HepG2 (cell line): ENCODE measurements around the gene NDE1. TPM values are rescaled to one million over a fixed set of nuclear protein-coding genes. Genes with fewer than 3 reads are reported as not detected.

Source experiments
- ARNT2 ChIP-seq: sonication (generic); formaldehyde crosslinking; IDR thresholded peaks from 2 replicates; pipeline ENCODE4 v1.8.0; 2022; ENCODE audit warnings: mild to moderate bottlenecking, low read depth, missing genetic modification reagents, moderate library complexity
- CCAR2 ChIP-seq: fragments of 200-400 bp; formaldehyde crosslinking; optimal IDR thresholded peaks from 2 replicates; pipeline ENCODE3; 2018; ENCODE audit warnings: low read depth, mild to moderate bottlenecking, low read length, moderate library complexity
- KDM1A ChIP-seq: IDR thresholded peaks from 2 replicates; pipeline ENCODE4 v1.6.1; 2016; ENCODE audit warnings: missing compliant biosample characterization
- KLF16 ChIP-seq, 2 experiments: sonication (generic) in 1 of 2; formaldehyde crosslinking in 1 of 2; IDR thresholded peaks; 2 replicates each; pipeline versions ENCODE4 v1.6.1 to v1.8.0; 2016 to 2023; ENCODE audit warnings: missing genetic modification reagents in 2 of 2, missing compliant biosample characterization in 1 of 2
- NFIC ChIP-seq: IDR thresholded peaks from 2 replicates; pipeline ENCODE4 v1.6.1; 2012; ENCODE audit warnings: mild to moderate bottlenecking, low read length, inconsistent platforms
- PBX3 ChIP-seq: sonication (generic); formaldehyde crosslinking; IDR thresholded peaks from 2 replicates; pipeline ENCODE4 v1.8.1; 2023; ENCODE audit warnings: missing genetic modification reagents, inconsistent platforms, borderline replicate concordance
- REXO4 ChIP-seq: sonication (generic); formaldehyde crosslinking; IDR thresholded peaks from 2 replicates; pipeline ENCODE4 v1.8.0; 2022; ENCODE audit warnings: missing genetic modification reagents, mild to moderate bottlenecking, borderline replicate concordance
- RORA ChIP-seq: sonication (generic); formaldehyde crosslinking; IDR thresholded peaks from 2 replicates; pipeline ENCODE4 v1.5.0; 2020; ENCODE audit warnings: mild to moderate bottlenecking, missing genetic modification reagents, moderate library complexity
- SALL1 ChIP-seq: sonication (generic); formaldehyde crosslinking; IDR thresholded peaks from 2 replicates; pipeline ENCODE4 v1.8.0; 2022; ENCODE audit warnings: mild to moderate bottlenecking, missing genetic modification reagents
- SMC3 ChIP-seq: IDR thresholded peaks from 2 replicates; pipeline ENCODE4 v1.6.1; 2011; ENCODE audit warnings: low read length, improper control_type of control experiment
- SOX5 ChIP-seq: IDR thresholded peaks from 2 replicates; pipeline ENCODE4 v1.6.1; 2016; ENCODE audit warnings: borderline replicate concordance
- ZBTB25 ChIP-seq: IDR thresholded peaks from 2 replicates; pipeline ENCODE4 v1.6.1; 2018; ENCODE audit warnings: missing genetic modification reagents
- ZBTB33 ChIP-seq: sonication (generic); formaldehyde crosslinking; IDR thresholded peaks from 2 replicates; pipeline ENCODE4 v1.4.0; 2020; ENCODE audit warnings: missing genetic modification reagents
- ZNF292 ChIP-seq: sonication (generic); formaldehyde crosslinking; IDR thresholded peaks from 2 replicates; pipeline ENCODE4 v1.8.1; 2022; ENCODE audit warnings: mild to moderate bottlenecking, low read depth, missing genetic modification reagents, borderline replicate concordance
- ZNF317 ChIP-seq: sonication (generic); formaldehyde crosslinking; IDR thresholded peaks from 2 replicates; pipeline ENCODE4 v1.5.0; 2020; ENCODE audit warnings: mild to moderate bottlenecking, missing genetic modification reagents
- ZNF564 ChIP-seq: sonication (generic); formaldehyde crosslinking; IDR thresholded peaks from 2 replicates; pipeline ENCODE4 v1.8.1; 2023; ENCODE audit warnings: mild to moderate bottlenecking, missing genetic modification reagents
- ZNF768 ChIP-seq: sonication (generic); formaldehyde crosslinking; IDR thresholded peaks from 2 replicates; pipeline ENCODE4 v1.4.0; 2020; ENCODE audit warnings: missing genetic modification reagents
- ZNF784 ChIP-seq: sonication (generic); formaldehyde crosslinking; IDR thresholded peaks from 2 replicates; pipeline ENCODE4 v1.5.1; 2020; ENCODE audit warnings: missing genetic modification reagents, mild to moderate bottlenecking, borderline replicate concordance
- polyA plus RNA-seq, 8 experiments: library from polyadenylated mRNA; depleted of rRNA in 3 of 8; stranded (reverse) in 7 of 8; unstranded in 1 of 8; fragments of >200 nt; fragmentation: Illumina TruSeq in 4 of 8; extraction: Trizol in 4 of 8; gene quantifications; 2 replicates each; pipeline versions ENCODE4 v1.2.1 to v1.2.3, GENCODE V29; 2011 to 2016; ENCODE audit warnings: low read depth in 4 of 8, missing spikeins in 1 of 8, mixed read lengths in 1 of 8; ENCODE audit not compliant: insufficient read depth in 1 of 8
- total RNA-seq, 5 experiments: library from RNA; depleted of rRNA; stranded (reverse); fragments of >200 nt; fragmentation: Illumina TruSeq; extraction: Trizol; gene quantifications; 2 replicates each; pipeline ENCODE4 v1.2.3, GENCODE V29; 2016; ENCODE audit warnings: low read depth in 1 of 5
- TF ChIP-seq, protein P1 (sequence below): sonication (generic); formaldehyde crosslinking; IDR thresholded peaks from 2 replicates; pipeline ENCODE4 v1.8.0; 2022; ENCODE audit warnings: missing genetic modification reagents, mild to moderate bottlenecking, moderate library complexity, borderline replicate concordance
- TF ChIP-seq, protein P2 (sequence below): sonication (generic); formaldehyde crosslinking; IDR thresholded peaks from 2 replicates; pipeline ENCODE4 v1.5.1; 2020; ENCODE audit warnings: missing genetic modification reagents, mild to moderate bottlenecking, borderline replicate concordance

Gene NDE1
- total and polyA plus RNA-seq, 2 of the 13 experiments (the other 11 are each of a cell fraction or from before 2014, with no cell fraction given) = 40.9 to 72.5 TPM

DNA sequence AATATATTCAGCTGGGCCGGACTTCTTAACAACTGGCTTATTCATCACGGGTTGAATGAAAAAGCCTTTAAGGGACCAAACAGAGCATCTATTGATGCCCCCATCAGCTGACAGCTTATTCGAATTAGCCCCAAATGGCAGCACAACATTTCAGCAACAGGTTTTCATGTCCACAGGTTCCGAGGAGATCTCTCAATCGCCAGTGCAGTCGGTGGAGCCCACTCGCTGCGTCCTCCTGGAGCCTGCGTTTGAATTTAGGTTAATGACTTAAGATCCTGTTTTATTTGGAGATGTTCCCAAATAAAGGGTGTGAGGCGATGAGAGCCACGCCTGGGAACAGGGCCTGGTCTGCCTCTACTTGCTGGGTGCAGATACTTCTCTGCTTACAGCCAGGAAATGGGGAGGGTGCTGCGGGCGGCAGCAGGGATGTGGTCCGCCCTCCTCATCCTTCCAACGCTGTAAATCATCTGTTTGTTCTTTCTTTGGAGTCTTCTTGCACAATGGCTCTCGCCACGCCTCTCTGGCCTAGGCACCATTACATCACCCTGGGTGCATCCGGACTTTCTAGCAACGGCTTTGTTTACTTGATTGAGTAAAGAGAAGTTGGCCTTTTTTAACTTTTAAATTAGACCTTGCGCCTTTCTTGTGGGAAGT is 22.6 kb downstream of the NDE1 start (continued):
- TF ChIP-seq, protein P1, sequence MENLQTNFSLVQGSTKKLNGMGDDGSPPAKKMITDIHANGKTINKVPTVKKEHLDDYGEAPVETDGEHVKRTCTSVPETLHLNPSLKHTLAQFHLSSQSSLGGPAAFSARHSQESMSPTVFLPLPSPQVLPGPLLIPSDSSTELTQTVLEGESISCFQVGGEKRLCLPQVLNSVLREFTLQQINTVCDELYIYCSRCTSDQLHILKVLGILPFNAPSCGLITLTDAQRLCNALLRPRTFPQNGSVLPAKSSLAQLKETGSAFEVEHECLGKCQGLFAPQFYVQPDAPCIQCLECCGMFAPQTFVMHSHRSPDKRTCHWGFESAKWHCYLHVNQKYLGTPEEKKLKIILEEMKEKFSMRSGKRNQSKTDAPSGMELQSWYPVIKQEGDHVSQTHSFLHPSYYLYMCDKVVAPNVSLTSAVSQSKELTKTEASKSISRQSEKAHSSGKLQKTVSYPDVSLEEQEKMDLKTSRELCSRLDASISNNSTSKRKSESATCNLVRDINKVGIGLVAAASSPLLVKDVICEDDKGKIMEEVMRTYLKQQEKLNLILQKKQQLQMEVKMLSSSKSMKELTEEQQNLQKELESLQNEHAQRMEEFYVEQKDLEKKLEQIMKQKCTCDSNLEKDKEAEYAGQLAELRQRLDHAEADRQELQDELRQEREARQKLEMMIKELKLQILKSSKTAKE (CRISPR knock-in tag) = peak; percentile 98
- TF ChIP-seq ZNF784 (CRISPR knock-in tag) (peak; percentile 68; the same call in 1 of the 2 replicates), SALL1 (CRISPR knock-in tag) (peak; percentile 98), KDM1A (CRISPR knock-in tag) (peak; percentile 98), RORA (no peak), SOX5 (CRISPR knock-in tag) (peak; percentile 99), ZNF564 (0 out of 2 replicates have a peak, but pooled peaks have one; percentile 7), ZBTB25 (peak; percentile 98), PBX3 (CRISPR knock-in tag) (peak; percentile 36; the same call in 1 of the 2 replicates), ZNF292 (CRISPR knock-in tag) (peak; percentile 89; the same call in 1 of the 2 replicates), CCAR2 (peak; percentile 96), KLF16 (CRISPR knock-in tag; IDR thresholded peaks at IDR 0.05) (peak in 1 of 2 experiments; percentile 100; a peak in 2 of 4 replicates), REXO4 (CRISPR knock-in tag) (no peak), ZNF768 (no peak), SMC3 (peak; percentile 76), NFIC (peak; percentile 95), ZBTB33 (CRISPR knock-in tag) (peak; percentile 91), ARNT2 (CRISPR knock-in tag) (peak; percentile 80; the same call in 1 of the 2 replicates), ZNF317 (CRISPR knock-in tag) (peak; percentile 93)
- TF ChIP-seq, protein P2, sequence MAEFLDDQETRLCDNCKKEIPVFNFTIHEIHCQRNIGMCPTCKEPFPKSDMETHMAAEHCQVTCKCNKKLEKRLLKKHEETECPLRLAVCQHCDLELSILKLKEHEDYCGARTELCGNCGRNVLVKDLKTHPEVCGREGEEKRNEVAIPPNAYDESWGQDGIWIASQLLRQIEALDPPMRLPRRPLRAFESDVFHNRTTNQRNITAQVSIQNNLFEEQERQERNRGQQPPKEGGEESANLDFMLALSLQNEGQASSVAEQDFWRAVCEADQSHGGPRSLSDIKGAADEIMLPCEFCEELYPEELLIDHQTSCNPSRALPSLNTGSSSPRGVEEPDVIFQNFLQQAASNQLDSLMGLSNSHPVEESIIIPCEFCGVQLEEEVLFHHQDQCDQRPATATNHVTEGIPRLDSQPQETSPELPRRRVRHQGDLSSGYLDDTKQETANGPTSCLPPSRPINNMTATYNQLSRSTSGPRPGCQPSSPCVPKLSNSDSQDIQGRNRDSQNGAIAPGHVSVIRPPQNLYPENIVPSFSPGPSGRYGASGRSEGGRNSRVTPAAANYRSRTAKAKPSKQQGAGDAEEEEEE (CRISPR knock-in tag) = no peak
